NCI-H748 (cell line): ENCODE data around the gene KMT2B.
A peak's percentile ranks its signal among the peaks of the same experiment; 100 is the strongest.

Experiments used
- DNase-seq: peaks from one replicate; lab custom pipeline; 2025; ENCODE audit not compliant: unreplicated experiment; lab: John Stamatoyannopoulos, UW

KMT2B gene

DNA sequence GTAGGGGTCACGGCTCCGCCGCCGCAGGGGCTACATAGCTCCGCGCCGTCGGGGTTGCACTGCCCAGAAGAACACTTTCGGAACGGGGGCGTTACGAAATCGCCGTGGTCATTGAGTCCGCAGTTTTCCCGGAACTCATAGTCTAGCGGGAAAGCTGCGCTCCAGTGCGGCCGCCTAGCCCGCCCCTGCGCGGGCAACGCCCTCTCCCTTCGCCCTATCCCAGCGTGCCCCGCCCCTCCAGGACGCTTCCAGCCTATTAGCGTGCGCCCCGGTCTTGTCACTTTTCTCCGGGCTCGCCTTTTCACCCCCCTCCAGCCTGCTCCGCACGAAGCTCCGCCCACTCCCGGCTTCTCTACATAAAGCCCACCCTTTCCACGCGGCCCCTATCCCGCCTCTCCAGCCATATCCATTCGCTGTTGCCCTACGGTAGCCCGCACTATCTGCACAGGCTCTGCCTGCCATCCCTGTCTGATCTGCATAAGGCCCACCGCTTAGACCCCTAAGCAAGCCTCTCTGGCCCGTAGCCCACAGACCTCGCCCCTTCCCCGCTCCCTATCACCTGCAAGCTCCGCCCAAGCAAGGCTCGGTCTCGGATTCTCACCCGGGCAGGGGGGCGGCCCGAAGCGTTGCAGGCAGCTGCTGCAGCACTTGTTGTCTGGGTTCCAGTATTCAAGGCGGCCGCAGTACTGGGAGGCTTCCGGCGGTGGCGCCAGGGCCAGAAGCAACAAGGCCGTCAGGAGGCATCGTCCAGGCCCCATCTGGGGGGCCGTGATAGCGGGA is 22.8 kb downstream of the KMT2B start:
- DNase-seq, result peak; percentile 100

DNA sequence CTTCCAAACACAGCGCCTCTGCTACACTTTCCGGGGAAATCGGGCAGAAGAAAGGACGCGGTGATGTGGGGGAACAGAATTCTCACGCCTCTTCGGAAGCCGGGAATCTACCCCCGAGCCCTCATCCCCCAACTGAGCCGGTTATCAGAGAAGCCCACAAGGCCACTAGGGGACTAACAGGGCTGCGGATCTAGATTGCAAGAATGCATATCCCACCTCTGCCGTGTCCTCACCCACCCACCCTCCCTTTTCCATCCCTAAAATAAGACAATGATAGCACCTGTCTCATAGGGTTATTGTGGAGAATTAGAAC is 23.4 kb downstream of the KMT2B start:
- DNase-seq, result no peak

DNA sequence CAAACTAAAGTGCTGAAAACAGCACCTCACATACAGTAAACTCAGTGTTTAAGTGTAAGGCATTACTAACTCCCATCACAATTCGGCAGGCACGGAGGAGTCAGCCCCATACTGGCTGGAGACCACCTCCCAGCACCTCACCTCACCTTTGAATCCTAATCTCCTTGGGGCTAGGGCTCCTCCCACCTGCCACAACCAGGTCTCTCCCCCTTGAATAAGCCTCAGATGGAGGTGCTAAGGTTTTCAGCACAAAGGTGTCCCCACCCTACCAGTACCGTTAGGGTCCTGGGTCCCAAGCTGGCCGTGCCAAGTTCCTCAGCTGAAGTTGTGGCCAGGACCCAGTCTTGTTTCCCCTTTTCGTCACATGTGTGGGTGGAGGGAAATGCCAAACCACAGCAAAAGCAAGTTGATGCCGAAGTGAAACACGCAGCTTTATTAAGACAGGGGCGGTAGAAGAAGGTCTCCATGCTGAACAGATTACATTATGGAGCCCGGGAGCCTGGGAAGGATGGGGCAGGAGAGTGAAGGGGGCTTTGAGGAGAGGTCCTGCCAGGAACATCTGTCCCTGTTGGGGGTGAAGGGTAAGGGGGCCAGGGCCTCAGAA is 24.4 kb downstream of the KMT2B start, which contains the start of gene IGFLR1:
TSS of gene IGFLR1 (minus strand) at position 332 of the 604 bp plus-strand sequence. CDS start 1,272 bp downstream, outside the sequence.
- no peak for DNase-seq

DNA sequence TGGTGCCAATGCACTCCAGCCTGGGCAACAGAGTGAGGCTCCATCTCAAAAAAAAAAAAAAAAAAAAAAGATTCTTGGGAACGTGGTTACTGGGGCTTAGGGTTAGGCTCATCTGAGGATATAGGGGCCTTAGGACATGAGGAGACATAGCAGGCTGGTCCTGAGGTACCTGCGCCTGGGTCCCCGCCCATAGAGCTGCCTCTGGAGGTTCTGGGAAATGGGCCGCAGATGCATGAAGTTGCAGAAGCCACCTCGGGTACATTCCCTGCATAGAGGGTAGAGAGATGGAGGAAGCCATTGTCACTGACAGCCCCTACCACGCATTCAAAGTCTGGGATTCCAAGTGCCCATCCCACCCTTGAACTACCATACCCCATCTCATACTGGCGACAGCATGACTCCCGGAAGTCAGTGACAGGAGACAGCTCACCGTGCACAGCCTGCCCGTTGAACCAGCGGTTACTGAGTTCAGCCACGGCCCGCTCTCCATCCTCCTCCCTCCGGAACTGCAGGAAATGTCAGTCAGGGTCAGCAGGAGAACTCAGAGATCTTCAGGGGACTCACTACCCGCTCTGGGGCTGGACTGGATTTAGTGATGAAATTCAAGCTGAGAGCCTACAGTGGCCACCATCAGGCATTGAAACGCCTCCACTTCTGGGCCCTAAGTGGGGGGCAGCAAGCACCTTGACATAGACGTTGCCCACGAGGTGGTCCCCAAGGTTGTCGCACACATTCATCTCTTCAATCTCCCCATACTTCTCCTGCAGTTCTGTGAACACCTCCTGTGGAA is 26.0 kb downstream of the KMT2B start:
- DNase-seq, result no peak

DNA sequence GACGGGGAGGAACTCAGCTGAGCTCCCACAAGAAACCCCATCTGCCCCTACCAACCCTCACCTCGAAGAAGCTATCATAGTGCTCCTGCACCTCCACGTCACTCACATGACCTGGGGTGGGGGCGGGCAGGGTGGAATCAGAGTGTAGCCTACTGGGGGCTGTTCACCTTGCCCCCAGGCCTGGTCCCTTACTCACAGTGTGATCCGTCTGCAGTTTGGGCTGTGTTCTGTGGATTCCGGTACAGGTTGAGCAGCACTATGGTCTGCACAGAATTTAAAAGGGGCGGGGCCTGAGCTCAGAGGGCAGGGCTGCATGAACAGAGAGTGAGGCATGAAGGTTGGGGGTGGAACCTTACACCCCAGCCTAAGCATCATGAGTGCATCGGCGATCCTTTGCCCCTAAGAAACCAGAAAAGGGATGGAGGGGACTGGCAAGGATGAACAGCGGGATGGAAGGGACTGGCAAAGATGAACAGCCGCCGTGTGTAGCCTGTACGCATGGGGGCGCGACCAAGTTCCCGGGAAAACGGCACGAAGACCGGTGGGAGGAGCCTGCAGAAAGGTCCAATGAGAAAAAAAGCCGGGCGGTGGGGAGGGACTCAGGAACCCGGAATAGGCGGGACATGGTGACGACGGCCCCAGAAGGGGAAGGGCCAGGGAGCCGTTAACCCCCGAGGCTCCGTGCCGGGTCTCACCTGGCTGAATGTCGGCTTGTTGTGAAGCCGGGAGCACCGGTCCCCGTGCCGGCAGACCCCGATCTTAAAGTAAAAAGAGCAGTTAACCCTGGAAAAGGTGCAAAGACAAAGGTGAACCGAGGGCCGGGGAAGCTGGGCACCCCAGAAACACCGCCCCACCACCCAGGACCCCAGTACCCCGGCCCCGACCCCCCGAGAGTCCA is 26.9 kb downstream of the KMT2B start:
- DNase-seq, result peak; percentile 98

DNA sequence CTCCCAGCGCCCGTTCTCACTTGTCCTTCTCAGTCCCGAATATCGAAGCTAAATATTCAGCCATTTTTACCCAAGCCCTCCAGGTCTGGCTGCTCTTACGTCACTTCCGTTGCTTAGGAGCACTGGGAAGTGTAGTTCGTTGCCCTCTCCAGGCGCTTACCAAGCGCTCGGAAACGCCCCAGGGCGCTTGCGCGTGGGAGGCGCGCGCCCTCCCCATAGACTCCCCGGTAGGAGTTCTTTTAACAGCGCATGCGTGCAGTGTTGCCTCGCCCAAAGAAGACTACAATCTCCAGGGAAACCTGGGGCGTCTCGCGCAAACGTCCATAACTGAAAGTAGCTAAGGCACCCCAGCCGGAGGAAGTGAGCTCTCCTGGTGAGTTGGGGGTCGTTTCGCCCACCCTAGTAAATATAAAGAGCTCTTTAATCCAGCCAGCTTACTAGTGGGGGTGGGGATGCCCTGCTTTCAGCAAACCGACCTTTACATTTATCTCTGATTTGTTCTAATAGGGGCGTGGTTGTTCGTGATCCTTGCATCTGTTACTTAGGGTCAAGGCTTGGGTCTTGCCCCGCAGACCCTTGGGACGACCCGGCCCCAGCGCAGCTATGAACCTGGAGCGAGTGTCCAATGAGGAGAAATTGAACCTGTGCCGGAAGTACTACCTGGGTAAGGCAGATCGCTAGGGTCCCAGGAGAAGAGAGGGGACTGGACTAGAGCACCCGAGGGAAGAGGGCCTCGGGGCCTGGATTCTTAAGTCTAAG is 27.7 kb downstream of the KMT2B start, which contains the start of the genes PSENEN and U2AF1L4:
TSS of gene PSENEN (plus strand) at position 324 of the 759 bp plus-strand sequence. CDS start at position 604, 280 bp downstream.
TSS of gene U2AF1L4 (minus strand) at position 91 of the 759 bp plus-strand sequence. CDS start at position 64, 27 bp downstream.
- DNase-seq, result peak; percentile 100

DNA sequence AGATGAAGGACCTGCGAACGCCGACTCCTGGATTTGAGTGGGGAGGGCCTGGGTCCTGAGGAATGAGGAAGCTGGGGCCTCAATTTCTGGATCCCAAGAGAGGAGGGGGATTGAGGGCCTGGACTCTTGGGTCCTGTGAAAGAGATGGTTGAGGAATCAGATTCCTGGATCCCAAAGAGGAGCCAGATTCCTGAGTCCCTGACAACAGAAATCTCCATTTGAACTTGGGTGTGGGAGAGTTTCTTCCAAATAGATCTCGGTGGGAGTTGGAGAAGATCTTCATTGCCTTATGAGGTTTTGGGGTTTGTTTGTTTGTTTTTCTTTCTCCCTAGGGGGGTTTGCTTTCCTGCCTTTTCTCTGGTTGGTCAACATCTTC is 28.3 kb downstream of the KMT2B start:
- DNase-seq, result no peak

DNA sequence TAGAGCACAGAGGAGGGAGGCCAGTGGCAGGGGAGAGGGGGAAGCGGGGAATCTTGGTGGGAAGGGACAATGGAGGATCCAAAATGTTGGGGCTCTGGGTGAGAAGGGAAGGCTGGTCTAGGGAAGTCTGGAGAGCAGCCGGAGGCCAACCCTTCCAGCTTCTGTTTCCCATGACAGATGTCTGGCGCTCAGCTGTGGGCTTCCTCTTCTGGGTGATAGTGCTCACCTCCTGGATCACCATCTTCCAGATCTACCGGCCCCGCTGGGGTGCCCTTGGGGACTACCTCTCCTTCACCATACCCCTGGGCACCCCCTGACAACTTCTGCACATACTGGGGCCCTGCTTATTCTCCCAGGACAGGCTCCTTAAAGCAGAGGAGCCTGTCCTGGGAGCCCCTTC is 28.7 kb downstream of the KMT2B start:
- no peak for DNase-seq

DNA sequence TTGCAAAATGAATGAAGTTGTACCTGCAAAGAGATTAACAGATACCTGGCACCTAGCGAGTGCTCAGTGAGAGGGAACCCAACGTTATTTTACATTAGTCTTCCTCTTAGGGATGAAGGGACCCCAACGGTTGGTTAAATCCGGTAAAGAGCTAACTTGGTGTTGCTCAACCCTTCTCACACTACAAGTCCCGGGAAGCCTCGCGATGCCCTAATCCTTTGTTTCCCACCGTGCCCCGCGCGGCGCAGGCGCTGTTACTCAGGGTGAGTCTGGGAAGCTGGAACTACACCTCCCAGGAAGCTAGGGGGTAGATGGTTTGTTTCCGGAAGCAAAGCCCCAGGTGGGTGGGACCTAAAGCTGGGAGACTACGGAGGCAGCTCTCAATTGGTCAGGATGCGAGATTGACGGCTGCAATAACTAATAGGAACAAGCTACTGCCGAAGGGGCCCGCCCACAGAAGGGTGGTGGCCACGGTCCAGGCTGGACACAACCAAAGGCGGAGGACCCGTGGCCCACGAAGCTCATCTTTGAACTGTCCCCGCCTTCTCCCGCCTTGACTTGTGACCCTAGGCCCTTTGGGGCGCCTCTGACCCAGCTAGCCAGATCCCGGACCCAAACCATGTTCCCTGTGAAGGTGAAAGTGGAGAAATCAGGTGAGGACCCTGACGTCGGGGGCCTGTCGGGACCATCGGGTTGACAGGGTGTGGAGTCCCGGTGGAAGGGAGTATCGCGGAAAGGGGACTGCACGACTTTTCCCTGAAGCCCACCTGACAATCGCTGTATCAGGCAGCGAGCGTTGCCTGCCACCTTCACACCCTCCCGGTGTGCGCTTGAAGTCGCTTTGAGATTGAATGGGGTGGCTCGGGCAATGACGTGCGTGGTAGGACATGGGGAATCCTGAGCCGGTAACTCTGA is 30.6 kb downstream of the KMT2B start, which contains the start of gene LIN37:
TSS of gene LIN37 (plus strand) at position 471 of the 915 bp plus-strand sequence. CDS start at position 620, 149 bp downstream.
- peak; percentile 100 for DNase-seq

DNA sequence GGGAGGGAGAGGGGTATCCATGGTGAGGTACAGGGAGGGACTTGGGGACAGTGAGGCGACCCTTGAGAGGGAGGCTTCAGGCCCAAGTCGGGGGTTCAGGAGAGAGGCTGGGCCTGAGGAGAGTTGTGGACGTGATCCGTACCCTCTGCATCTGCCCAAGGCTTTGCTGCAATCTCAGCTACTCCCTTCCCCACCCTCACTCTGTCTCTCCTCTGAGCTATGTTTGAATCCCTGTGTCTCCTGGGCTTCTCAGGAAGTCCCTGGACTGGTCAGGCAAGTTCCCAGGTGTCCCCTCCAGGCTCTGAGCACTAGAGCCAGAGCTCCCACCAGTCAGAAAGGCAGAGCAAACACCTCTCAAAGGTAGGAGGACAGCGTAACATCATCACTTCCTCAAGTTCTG is 32.4 kb downstream of the KMT2B start:
- no peak for DNase-seq

DNA sequence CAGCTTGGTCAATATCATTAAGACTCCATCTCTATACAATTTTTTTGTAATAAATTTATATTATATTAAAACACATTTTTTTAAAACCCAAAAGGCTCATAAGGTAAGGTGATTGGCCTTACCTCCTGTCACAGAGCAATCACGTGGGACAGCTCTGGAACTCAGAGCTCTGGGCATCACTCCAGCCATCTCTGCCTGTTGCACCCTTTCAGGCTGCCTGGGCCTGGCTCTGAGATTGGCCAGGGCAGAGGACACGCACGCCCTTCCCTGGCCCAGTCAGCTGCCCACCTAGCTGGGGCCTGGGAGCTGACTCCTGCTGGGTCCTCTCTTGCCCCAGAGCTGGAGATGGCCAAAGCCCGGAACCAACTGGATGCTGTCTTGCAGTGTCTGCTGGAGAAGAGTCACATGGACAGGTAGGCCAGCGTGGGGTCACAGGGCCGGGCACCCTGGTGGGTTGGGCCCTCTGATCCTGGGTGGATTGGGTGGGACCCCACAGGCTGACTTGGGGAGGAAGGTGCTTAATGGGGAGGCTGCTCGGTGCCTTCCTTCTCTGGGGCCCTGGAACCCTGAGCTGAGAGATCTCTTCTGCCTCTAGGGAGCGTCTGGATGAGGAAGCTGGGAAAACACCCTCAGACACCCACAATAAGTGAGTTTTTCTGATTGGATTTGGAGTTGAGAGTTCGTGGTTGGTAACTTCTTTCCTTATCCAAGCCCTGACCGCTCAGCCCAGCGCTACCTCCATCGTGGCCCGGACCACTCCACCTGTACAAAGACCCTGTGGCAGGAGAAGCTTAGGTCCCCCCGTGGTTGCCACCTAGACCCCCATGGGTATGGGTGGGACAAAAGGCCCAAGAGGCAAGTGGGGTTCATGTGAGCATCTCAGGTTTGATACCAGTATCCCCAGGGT is 34.3 kb downstream of the KMT2B start:
- DNase-seq, result no peak

DNA sequence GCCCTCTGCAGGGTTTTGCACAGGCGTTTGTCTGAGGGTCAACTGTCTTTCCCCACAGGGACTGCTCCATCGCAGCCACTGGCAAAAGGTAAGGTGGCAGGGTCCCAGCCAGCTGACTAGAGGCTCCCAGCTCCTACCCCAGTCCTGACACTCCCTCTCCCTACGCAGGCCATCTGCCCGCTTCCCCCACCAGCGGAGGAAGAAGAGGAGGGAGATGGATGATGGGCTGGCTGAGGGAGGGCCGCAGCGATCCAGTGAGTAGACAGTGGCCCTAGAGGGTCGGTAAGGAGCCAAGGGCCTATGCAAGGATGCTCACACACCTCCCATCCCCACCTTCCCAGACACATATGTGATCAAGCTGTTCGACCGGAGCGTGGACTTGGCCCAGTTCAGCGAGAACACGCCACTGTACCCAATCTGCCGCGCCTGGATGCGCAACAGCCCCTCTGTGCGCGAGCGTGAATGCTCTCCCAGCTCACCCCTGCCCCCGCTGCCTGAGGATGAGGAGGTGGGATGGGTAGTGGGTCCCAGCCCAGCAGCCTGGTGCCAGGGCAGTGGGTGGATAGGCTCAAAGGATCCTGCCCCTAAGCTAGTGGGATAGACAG is 35.0 kb downstream of the KMT2B start:
- DNase-seq, result no peak

DNA sequence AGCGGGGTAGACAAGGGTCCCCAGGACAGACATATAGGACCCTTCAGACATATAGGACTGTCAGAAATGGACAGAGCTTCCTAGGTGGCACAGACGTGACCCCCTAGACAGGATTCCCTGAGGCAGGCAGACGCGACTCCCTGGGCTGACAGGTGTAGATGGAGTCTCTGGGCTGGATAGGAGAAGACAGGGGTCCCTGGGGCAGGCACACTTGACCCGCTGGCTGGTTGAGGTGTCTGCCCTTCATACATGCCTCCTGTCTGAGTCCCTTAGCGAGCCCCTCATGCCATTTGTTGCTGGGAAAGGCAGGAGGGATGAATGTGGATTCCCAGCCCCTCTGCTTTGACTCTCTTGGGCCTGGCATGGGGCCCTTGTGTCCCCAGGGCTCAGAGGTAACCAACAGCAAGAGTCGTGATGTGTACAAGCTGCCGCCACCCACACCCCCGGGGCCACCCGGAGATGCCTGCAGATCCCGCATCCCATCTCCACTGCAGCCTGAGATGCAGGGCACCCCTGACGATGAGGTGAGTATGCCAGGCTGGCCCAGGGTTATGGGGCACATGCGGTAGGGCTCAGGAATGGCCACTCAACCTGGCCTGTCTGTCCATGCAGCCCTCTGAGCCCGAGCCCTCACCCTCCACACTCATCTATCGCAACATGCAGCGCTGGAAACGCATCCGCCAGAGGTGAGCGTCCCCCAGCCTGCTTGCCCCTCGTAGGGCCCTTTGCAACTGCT is 36.0 kb downstream of the KMT2B start:
- DNase-seq, result no peak

DNA sequence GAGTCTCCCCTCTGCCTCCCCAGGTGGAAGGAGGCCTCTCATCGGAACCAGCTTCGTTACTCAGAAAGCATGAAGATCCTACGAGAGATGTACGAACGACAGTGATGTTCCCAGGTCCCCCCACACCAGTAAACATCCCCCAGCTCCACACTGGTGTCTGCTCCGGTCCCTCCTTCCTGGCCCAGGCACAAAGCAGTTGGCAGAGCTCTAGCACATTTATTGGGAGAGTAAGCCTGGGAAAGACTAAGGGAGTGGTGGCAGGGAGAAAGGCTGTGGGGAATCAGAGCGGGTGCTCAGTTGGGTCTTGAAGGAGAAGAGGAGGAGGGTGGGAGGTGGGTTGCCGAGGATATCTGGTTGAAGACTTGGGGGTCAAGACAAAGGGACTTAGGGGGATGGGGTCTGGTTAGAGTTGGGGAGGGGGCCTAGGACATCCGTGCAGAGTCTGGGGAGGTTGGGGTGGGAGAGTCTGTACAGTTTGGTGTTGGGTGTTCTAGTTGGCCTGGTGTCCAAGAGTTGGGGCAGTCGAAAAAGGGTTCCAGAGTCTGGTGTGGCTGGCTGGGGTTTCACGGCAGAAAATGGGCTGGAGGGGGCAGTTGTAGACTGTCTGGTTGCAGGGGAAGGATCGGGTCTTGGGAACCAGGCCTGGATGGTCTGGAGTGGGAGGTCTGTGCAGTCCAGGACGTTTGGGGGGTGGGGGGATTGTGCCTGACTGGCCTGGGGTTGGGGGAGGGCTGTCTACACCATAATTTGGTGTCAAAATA is 36.7 kb downstream of the KMT2B start:
- no peak for DNase-seq

DNA sequence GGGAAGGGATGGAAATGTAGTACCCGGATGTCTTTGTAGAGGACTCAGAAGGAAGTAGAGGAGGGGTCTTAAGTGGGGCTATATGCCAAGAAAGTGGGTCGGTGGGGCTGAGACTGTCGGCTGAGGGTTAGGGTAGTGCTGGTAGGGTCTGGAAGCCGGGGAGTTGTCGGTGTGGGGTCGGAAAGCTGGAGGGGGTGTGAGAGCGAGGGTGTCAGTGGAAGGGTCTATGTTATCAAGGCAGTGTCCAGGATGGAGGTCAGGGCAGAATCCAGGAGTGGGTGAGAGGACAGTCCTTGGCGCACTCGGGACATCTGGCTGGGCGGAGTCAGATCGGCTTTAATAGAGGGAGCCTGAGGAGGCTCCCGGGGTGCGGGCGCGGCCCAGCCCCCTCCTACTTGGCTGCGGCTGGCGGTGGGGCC is 37.3 kb downstream of the KMT2B start:
- no peak for DNase-seq
